Lung (tissue), 12 donors: ENCODE measurements around the gene DPF1. TPM values are rescaled to one million over a fixed set of nuclear protein-coding genes. Genes with fewer than 3 reads are reported as not detected.

Experiments used
- ATAC-seq: fragments of 200-7000 bp; cut with Tn5 transposase; one replicate; pipeline ENCODE4 v1.9.1; 2020; ENCODE audit warnings: moderate number of reproducible peaks; ENCODE audit not compliant: insufficient read depth, low FRiP score
- DNase-seq, 3 donors: peaks; one replicate each; pipeline ENCODE4 v3.0.0-alpha.2; 2013 to 2017
- H3K27ac ChIP-seq, 2 donors: one replicate each; pipeline ENCODE4 v1.5.1; 2013; ENCODE audit warnings: mild to moderate bottlenecking in 2 of 2, moderate library complexity in 2 of 2, control low read depth in 1 of 2, inconsistent platforms in 1 of 2, low read depth in 1 of 2, low read length in 1 of 2
- H3K27me3 ChIP-seq, 3 donors: one replicate each; pipeline ENCODE4 v1.5.1; 2013; ENCODE audit warnings: low read length in 2 of 3; ENCODE audit not compliant: control insufficient read depth in 3 of 3, insufficient read depth in 3 of 3
- H3K36me3 ChIP-seq, 4 donors: one replicate each; pipeline ENCODE4 v1.5.1; 2013; ENCODE audit warnings: low read length in 4 of 4, mild to moderate bottlenecking in 1 of 4, moderate library complexity in 1 of 4; ENCODE audit not compliant: control insufficient read depth in 4 of 4, insufficient read depth in 4 of 4
- H3K4me1 ChIP-seq, 5 donors: one replicate each; pipeline ENCODE4 v1.5.1; 2013; ENCODE audit warnings: low read length in 5 of 5, mild to moderate bottlenecking in 2 of 5, moderate library complexity in 1 of 5; ENCODE audit not compliant: control insufficient read depth in 5 of 5, insufficient read depth in 5 of 5
- H3K4me3 ChIP-seq: one replicate; pipeline ENCODE4 v1.5.1; 2013; ENCODE audit warnings: mild to moderate bottlenecking, control low read depth, moderate library complexity
- H3K9ac ChIP-seq, 2 donors: one replicate each; pipeline ENCODE4 v1.5.1; 2013; ENCODE audit warnings: low read length in 2 of 2, control low read depth in 1 of 2; ENCODE audit not compliant: insufficient read depth in 1 of 2
- H3K9me3 ChIP-seq, 4 donors: one replicate each; pipeline ENCODE4 v1.5.1; 2013; ENCODE audit warnings: low read length in 3 of 4, mild to moderate bottlenecking in 1 of 4, moderate library complexity in 1 of 4; ENCODE audit not compliant: control insufficient read depth in 4 of 4, insufficient read depth in 3 of 4
- CTCF ChIP-seq: IDR thresholded peaks from 2 replicates; pipeline ENCODE4 v1.5.1; 2012; ENCODE audit warnings: mild to moderate bottlenecking; ENCODE audit errors: control extremely low read depth, extremely low read depth
- WGBS, 2 donors: extraction: QIAGEN DNeasy Blood & Tissue Kit; methylation state at CpG; one replicate each; pipeline ENCODE4 v1.1.7; 2013; 5-methylcytosine and 5-hydroxymethylcytosine counted together
- polyA plus RNA-seq, 2 donors: library from polyadenylated mRNA; stranded (reverse); fragments of 200-250 nt; gene quantifications; one replicate each; pipeline ENCODE4 v1.2.1, GENCODE V29; 2013
- total RNA-seq, 2 donors: library from RNA; depleted of rRNA in 1 of 2; stranded (reverse); fragments of >200 nt in 1 of 2; gene quantifications; one replicate each; pipeline ENCODE4 v1.2.1, GENCODE V29; 2014 to 2021
- donor health status: control.
- donor health status: control.
- donor health status: Bipolar disorder and iron deficiency.
- donor health status: healthy.
- donor health status: DM: yes; HTN: yes; CAD: no.

The DPF1 gene
- total and polyA plus RNA-seq, 4 donors: 1.3 to 1.7 (median 1.4) TPM; not detected in 1

GRCh38 chr19:38170334-38170733 is 53.7 kb downstream of the DPF1 start:
- Histone ChIP-seq H3K9ac (no peak overlapping the region), H3K9me3 (no peaks in the 10 kb centered on the region), H3K4me3 (no peak overlapping the region), H3K4me1 (no peaks in the 10 kb centered on the region), H3K27ac (no peak overlapping the region), H3K27me3 (no peaks in the 10 kb centered on the region), H3K36me3 (peaks cover 0 to 9% (median 1%) of the 10 kb centered on the region in 4 donors)
- WGBS, 2 donors: 92 to 94% methylated on average over 12 of the region's 12 CpGs
- TF ChIP-seq CTCF: no peak
- ATAC-seq (no peak), DNase-seq (no peak)

- ATAC-seq (no peak), DNase-seq (no peak)
- no peak overlapping the region for H3K27ac ChIP-seq
- H3K9me3 ChIP-seq: no peaks in the 10 kb centered on the region
- WGBS, 2 donors: 87 to 93% methylated on average over 4 of the region's 4 CpGs
- no peak overlapping the region for H3K9ac ChIP-seq
- H3K4me1 ChIP-seq: no peaks in the 10 kb centered on the region
- H3K27me3 ChIP-seq: no peaks in the 10 kb centered on the region
- H3K36me3 ChIP-seq: peaks cover 4 to 21% (median 7%) of the 10 kb centered on the region in 4 donors
- TF ChIP-seq CTCF: no peak
- no peak overlapping the region for H3K4me3 ChIP-seq
Observed at GRCh38 chr19:38168637-38169036, 55.4 kb downstream of the DPF1 start.

GRCh38 chr19:38165335-38165734 is 58.7 kb downstream of the DPF1 start:
- TF ChIP-seq CTCF: no peak
- Histone ChIP-seq H3K27ac (no peak overlapping the region), H3K4me3 (no peak overlapping the region), H3K4me1 (no peaks in the 10 kb centered on the region), H3K9ac (no peak overlapping the region), H3K36me3 (peaks cover 15 to 38% (median 18%) of the 10 kb centered on the region in 4 donors), H3K9me3 (peaks cover 0 to 14% (median 8%) of the 10 kb centered on the region in 4 donors), H3K27me3 (no peaks in the 10 kb centered on the region)
- WGBS, 2 donors: 94 to 95% methylated on average over 6 of the region's 6 CpGs
- no peak for DNase-seq
- no peak for ATAC-seq

- H3K4me1 ChIP-seq: no peaks in the 10 kb centered on the region
- H3K9ac ChIP-seq: no peak overlapping the region
- DNase-seq: no peak
- no peak overlapping the region for H3K27ac ChIP-seq
- H3K36me3 ChIP-seq: peaks cover 15 to 39% (median 18%) of the 10 kb centered on the region in 4 donors
- H3K27me3 ChIP-seq: no peaks in the 10 kb centered on the region
- 96 to 97% methylated on average over 25 of the region's 25 CpGs for WGBS, 2 donors
- no peak for ATAC-seq
- TF ChIP-seq CTCF: no peak
- H3K9me3 ChIP-seq: peaks cover 0 to 14% (median 8%) of the 10 kb centered on the region in 4 donors
- H3K4me3 ChIP-seq: no peak overlapping the region
Observed at GRCh38 chr19:38164526-38164925, 59.5 kb downstream of the DPF1 start.
